Measurements from ENCODE around the gene ATE1. TPM values are rescaled to one million over a fixed set of nuclear protein-coding genes. Genes with fewer than 3 reads are reported as not detected.

ATE1 gene
- total RNA-seq, 2 donors from 2014 or later: 25.5 to 26.6 TPM

DNA sequence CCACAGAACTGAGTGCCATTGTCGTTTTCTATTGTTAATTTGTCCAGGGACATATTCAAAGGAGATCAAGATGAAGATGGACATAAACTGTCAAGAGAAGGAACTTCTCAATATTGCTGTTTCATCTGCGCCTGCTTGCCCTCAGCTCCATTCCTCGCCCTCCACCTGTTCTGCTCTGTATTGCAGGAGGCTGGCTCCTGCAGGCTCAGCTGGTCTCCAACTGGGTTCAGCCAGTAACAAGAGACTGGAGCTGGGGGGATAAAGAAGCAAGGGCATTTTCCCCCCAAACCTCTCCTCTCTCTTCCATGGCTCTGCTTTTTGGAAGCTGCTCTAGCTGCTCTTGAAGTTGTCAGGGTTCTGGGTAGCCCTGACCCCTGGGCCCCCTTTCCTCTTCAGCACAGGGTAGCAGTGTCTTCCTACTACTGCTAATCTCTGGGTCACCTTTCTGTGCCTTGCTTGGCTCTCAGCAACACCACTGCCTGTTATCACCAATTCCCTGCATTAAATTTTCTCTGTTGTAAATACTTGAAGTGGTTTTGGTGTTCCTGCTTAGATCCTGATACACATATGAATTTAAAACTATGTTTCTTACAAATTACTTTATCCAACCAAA, 180.6 kb downstream of the ATE1 start:
- DNase-seq: no peak
- no peaks in the 10 kb centered on the region for H3K27me3 Mint-ChIP-seq (ENCODE audit: low read depth)
- H3K9me3 Mint-ChIP-seq: no peaks in the 10 kb centered on the region
- no peak for ATAC-seq (replicated peaks in 1 of 2)
- peaks cover 1 to 3% of the 10 kb centered on the region in 2 donors for H3K36me3 Mint-ChIP-seq (ENCODE audit: insufficient read depth in 2 of 2)
- H3K4me3 Mint-ChIP-seq: no peak overlapping the region
- H3K27ac Mint-ChIP-seq: no peak overlapping the region
- no peaks in the 10 kb centered on the region for H3K4me1 Mint-ChIP-seq (ENCODE audit: low read depth)

DNA sequence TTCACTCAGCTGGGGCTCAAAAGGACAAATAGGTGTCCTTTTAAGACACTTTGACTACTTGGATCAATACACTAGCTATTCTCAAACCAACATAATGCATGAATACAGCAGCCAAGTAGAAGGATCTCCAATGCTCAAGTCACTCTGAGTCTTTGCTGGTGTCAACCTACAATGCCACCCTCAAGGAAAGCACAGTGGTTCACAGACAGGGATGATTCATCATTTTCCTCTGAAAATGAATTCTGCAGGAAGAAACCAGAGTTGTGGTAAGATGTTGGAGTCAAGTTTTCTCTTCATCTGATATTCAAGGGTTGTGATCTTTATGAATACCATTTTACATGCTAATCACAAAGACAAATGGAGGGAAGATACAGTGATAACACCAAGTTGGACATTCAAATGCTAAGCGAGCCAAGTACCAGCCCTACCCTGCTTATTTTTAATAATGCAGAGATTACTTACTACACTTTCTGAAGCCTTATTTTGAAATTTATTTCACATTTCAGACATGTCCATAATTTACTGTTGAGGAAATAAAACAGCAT, 186.5 kb downstream of the ATE1 start:
- Mint-ChIP-seq H3K9me3 (no peaks in the 10 kb centered on the region), H3K27me3 (ENCODE audit: low read depth) (peaks cover 14% of the 10 kb centered on the region), H3K36me3 (ENCODE audit: insufficient read depth in 2 of 2) (peaks cover 2 to 3% of the 10 kb centered on the region in 2 donors), H3K4me1 (ENCODE audit: low read depth) (peaks cover 21% of the 10 kb centered on the region), H3K4me3 (no peak overlapping the region), H3K27ac (no peak overlapping the region)
- ATAC-seq (replicated peaks in 1 of 2) (no peak), DNase-seq (no peak)

GRCh38 chr10:121740069-121740468, 187.8 kb downstream of the ATE1 start:
- peaks cover 27% of the 10 kb centered on the region for H3K4me1 Mint-ChIP-seq (ENCODE audit: low read depth)
- H3K27me3 Mint-ChIP-seq (ENCODE audit: low read depth): peaks cover 26% of the 10 kb centered on the region
- ATAC-seq (replicated peaks in 1 of 2): no peak
- H3K4me3 Mint-ChIP-seq: no peak overlapping the region
- H3K27ac Mint-ChIP-seq: no peak overlapping the region
- H3K36me3 Mint-ChIP-seq (ENCODE audit: insufficient read depth in 2 of 2): peaks cover 2 to 3% of the 10 kb centered on the region in 2 donors
- no peaks in the 10 kb centered on the region for H3K9me3 Mint-ChIP-seq
- DNase-seq: no peak

- no peak overlapping the region for H3K27ac Mint-ChIP-seq
- peaks cover 0 to 3% of the 10 kb centered on the region in 2 donors for H3K36me3 Mint-ChIP-seq (ENCODE audit: insufficient read depth in 2 of 2)
- H3K27me3 Mint-ChIP-seq (ENCODE audit: low read depth): peaks cover 31% of the 10 kb centered on the region
- no peak for DNase-seq
- peaks cover 27% of the 10 kb centered on the region for H3K4me1 Mint-ChIP-seq (ENCODE audit: low read depth)
- no peaks in the 10 kb centered on the region for H3K9me3 Mint-ChIP-seq
- H3K4me3 Mint-ChIP-seq: no peak overlapping the region
- ATAC-seq (replicated peaks in 1 of 2): no peak
Observed at GRCh38 chr10:121739114-121739513, 188.7 kb downstream of the ATE1 start.

DNA sequence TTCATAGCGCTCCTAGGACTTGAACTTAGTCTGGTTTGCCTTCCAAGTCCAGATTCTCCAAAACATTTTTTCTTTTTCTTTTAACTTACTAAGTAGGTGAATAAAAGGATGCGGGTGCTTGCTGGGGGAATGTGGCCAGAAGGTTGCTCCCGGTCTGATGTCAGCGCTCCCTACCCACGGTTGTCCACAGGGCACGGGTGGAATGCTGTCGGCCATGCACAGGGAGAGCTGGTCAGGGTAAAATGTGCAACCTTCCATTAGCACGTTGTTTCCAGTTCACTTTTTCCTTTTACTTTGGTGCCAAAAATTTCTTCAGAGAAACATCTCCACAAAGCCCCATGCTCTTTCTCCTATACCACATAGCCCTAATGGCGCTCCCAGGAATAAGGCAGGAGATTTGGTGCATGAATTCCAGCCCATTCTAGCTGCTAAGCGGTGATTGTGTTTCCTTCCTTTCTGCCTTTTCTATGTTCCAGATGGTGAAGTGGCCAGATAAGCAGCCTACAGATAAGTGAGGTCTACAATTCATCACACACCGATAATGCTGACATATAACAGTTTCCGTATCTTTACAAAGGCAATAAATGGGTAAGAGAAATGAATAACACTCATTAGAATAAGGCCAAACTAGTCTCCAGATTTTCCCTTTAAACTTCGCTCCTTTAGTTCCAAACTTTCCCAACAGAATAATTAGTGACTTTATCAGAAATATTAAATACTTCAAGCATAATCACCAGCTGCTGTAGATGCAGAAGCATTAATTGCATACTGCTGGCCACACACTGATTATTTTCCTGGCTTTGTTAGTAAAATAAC, 191.3 kb downstream of the ATE1 start:
- Mint-ChIP-seq H3K9me3 (no peaks in the 10 kb centered on the region), H3K4me3 (no peak overlapping the region), H3K4me1 (ENCODE audit: low read depth) (peaks cover 26% of the 10 kb centered on the region), H3K36me3 (ENCODE audit: insufficient read depth in 2 of 2) (peaks cover 0 to 3% of the 10 kb centered on the region in 2 donors), H3K27me3 (ENCODE audit: low read depth) (peaks cover 34% of the 10 kb centered on the region), H3K27ac (no peak overlapping the region)
- no peak for ATAC-seq (replicated peaks in 1 of 2)
- no peak for DNase-seq

DNA sequence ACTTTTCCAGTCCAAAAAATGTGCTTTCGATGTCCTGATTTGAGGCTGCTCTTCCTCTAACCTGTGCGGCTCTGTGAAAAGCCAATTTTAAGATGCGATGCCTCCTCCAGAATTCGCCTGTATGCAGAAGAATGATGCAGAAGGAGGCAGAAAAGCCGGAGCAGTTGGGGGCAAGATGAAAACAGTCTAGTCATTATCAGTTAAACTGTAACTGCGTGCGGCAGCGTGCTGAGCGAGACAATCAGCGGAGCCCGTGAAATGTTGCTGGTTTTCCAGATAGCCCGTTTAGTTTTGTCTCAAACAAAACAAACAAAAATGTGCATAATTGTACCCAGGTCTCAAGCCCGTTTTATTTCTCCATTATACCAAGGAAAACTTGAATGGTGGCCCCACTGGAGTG, 192.6 kb downstream of the ATE1 start:
- no peaks in the 10 kb centered on the region for H3K9me3 Mint-ChIP-seq
- ATAC-seq (replicated peaks in 1 of 2) (no peak), DNase-seq (no peak)
- H3K4me3 Mint-ChIP-seq: no peak overlapping the region
- peaks cover 40% of the 10 kb centered on the region for H3K27me3 Mint-ChIP-seq (ENCODE audit: low read depth)
- peaks cover 20% of the 10 kb centered on the region for H3K4me1 Mint-ChIP-seq (ENCODE audit: low read depth)
- H3K27ac Mint-ChIP-seq: no peak overlapping the region
- H3K36me3 Mint-ChIP-seq (ENCODE audit: insufficient read depth in 2 of 2): no peaks in the 10 kb centered on the region

DNA sequence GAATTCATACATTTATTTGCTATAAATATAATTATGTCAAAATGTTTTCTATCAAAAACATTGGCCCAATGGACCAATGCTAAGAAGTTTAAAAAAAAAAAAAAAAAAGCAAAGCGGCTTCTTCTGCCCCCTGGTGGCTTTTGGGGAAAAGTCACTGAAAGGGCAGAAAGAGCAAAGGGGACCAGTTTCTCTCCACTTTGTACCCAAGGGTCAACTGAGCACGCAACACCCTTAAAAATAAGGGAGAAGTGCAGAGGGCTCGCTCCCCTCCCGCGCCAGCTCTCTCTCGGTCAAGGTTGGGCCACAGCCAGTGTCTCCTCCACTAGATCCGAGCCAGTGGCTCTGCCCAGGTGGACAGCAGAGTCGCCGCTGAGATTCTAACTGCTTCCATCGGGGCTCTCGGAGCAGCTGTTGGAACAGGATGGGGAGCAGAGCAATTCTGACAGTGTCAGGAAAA, 193.2 kb downstream of the ATE1 start:
- no peaks in the 10 kb centered on the region for H3K9me3 Mint-ChIP-seq
- no peak overlapping the region for H3K4me3 Mint-ChIP-seq
- no peak overlapping the region for H3K27ac Mint-ChIP-seq
- DNase-seq: peak; percentile 23 to 24
- H3K4me1 Mint-ChIP-seq (ENCODE audit: low read depth): peaks cover 20% of the 10 kb centered on the region
- no peak for ATAC-seq (replicated peaks in 1 of 2)
- no peaks in the 10 kb centered on the region for H3K36me3 Mint-ChIP-seq (ENCODE audit: insufficient read depth in 2 of 2)
- H3K27me3 Mint-ChIP-seq (ENCODE audit: low read depth): peaks cover 40% of the 10 kb centered on the region

DNA sequence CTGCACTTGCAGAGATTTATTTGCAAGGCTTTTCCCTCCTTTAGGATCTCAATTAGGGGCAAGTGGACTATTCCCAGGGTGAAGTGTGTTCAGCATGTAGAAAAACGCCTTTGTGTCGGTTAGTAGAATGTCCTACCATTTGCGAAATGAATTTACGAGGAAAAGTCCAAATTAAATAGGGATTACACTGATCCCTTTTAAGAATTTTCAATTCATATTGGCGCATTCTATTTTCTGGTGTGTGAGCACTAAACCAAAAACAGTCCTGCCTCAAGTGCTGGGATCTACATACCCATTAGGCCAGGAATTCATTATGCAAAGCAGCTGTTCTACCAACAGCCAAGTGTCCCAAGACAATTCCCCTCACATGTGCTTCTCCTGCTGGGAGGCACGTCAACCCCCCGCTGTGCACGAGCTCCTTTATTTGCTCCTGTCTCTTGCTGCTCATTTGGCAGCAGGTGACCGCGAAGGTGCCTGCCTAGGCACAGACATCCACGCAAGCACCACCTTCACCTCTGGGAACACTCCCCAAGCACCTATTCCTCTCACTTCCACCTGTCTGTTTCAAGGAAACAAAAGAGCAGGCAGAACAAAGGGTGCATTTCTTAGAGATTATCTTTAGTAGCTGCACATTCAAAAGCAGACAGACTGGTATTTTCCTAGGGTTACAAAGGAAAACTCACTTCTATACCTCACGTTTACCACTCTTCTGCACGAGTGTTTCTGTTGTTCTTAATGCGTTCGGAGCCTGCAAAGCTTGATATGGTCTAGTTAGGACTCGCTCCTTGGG, 195.0 kb downstream of the ATE1 start:
- DNase-seq: no peak
- no peak overlapping the region for H3K4me3 Mint-ChIP-seq
- H3K27ac Mint-ChIP-seq: no peak overlapping the region
- no peaks in the 10 kb centered on the region for H3K36me3 Mint-ChIP-seq (ENCODE audit: insufficient read depth in 2 of 2)
- peaks cover 11% of the 10 kb centered on the region for H3K4me1 Mint-ChIP-seq (ENCODE audit: low read depth)
- ATAC-seq (replicated peaks in 1 of 2): no peak
- H3K27me3 Mint-ChIP-seq (ENCODE audit: low read depth): peaks cover 40% of the 10 kb centered on the region
- H3K9me3 Mint-ChIP-seq: no peaks in the 10 kb centered on the region

DNA sequence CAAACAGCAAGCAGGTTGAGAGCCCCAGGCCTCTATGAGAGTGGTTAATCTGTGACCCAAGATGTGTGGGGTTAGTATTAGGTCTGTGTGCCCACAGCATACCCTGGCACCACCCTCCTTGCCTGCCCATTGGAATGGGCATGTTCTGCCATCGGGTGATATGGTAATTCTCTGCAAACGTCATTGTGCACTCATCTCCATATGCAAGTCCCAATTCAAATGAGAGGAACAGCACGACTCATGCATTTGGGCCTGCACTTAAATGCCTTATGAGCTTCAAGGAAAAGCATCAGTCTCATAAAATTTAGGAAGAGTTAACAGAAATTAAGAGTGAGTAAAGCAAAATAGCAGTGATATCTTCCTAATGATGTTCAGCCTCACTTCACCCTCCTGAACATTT, 195.7 kb downstream of the ATE1 start:
- DNase-seq (no peak), ATAC-seq (replicated peaks in 1 of 2) (no peak)
- Mint-ChIP-seq H3K27ac (no peak overlapping the region), H3K9me3 (no peaks in the 10 kb centered on the region), H3K4me3 (no peak overlapping the region), H3K36me3 (ENCODE audit: insufficient read depth in 2 of 2) (no peaks in the 10 kb centered on the region), H3K27me3 (ENCODE audit: low read depth) (peaks cover 34% of the 10 kb centered on the region), H3K4me1 (ENCODE audit: low read depth) (peaks cover 6% of the 10 kb centered on the region)

GRCh38 chr10:121724282-121724681, 203.5 kb downstream of the ATE1 start:
- Mint-ChIP-seq H3K27me3 (ENCODE audit: low read depth) (peaks cover 20% of the 10 kb centered on the region), H3K27ac (no peak overlapping the region), H3K36me3 (ENCODE audit: insufficient read depth in 2 of 2) (no peaks in the 10 kb centered on the region), H3K4me3 (no peak overlapping the region), H3K9me3 (peaks cover 0 to 3% of the 10 kb centered on the region in 2 donors), H3K4me1 (ENCODE audit: low read depth) (no peaks in the 10 kb centered on the region)
- no peak for DNase-seq
- ATAC-seq (replicated peaks in 1 of 2): no peak

- peaks cover 20% of the 10 kb centered on the region for H3K27me3 Mint-ChIP-seq (ENCODE audit: low read depth)
- H3K27ac Mint-ChIP-seq: no peak overlapping the region
- DNase-seq: no peak
- no peak for ATAC-seq (replicated peaks in 1 of 2)
- H3K9me3 Mint-ChIP-seq: peaks cover 0 to 3% of the 10 kb centered on the region in 2 donors
- H3K4me3 Mint-ChIP-seq: no peak overlapping the region
- H3K36me3 Mint-ChIP-seq (ENCODE audit: insufficient read depth in 2 of 2): no peaks in the 10 kb centered on the region
- no peaks in the 10 kb centered on the region for H3K4me1 Mint-ChIP-seq (ENCODE audit: low read depth)
Observed at GRCh38 chr10:121722665-121723064, 205.2 kb downstream of the ATE1 start.

GRCh38 chr10:121721257-121721656, 206.6 kb downstream of the ATE1 start:
- H3K27ac Mint-ChIP-seq: no peak overlapping the region
- H3K4me3 Mint-ChIP-seq: no peak overlapping the region
- H3K27me3 Mint-ChIP-seq (ENCODE audit: low read depth): peaks cover 27% of the 10 kb centered on the region
- ATAC-seq (replicated peaks in 1 of 2) (no peak), DNase-seq (no peak)
- no peaks in the 10 kb centered on the region for H3K36me3 Mint-ChIP-seq (ENCODE audit: insufficient read depth in 2 of 2)
- H3K4me1 Mint-ChIP-seq (ENCODE audit: low read depth): no peaks in the 10 kb centered on the region
- H3K9me3 Mint-ChIP-seq: peaks cover 0 to 3% of the 10 kb centered on the region in 2 donors

DNA sequence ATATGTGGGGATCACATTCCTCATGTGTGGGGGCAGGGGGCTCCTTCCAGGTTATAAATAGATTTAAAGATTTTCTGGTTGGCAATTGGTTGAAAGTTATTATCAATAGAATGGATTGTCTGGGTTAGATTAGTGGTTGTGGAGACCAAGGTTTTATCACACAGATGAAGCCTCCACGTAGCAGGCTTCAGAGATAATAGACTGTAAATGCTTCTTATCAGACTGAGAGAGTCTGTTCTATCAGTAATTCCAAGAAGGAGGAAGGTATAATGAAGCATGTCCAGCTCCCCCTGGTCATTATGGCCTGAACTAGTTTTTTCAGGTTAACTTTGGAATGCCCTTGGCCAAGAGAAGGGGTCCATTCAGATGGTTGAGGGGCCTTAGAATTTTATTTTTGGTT, 211.9 kb downstream of the ATE1 start:
- Mint-ChIP-seq H3K27ac (no peak overlapping the region), H3K4me3 (no peak overlapping the region), H3K4me1 (ENCODE audit: low read depth) (no peaks in the 10 kb centered on the region), H3K27me3 (ENCODE audit: low read depth) (peaks cover 13% of the 10 kb centered on the region), H3K36me3 (ENCODE audit: insufficient read depth in 2 of 2) (no peaks in the 10 kb centered on the region), H3K9me3 (peaks cover 0 to 3% of the 10 kb centered on the region in 2 donors)
- ATAC-seq (replicated peaks in 1 of 2): no peak
- DNase-seq: no peak

All from activated T-cell treated with anti-CD3 and anti-CD28 coated beads, Interleukin-2, amount 50 U/mL, for 72 hours (primary cell).